Keratinocyte (primary cell): ENCODE data around the gene PAPPA2. TPM values are rescaled to one million over a fixed set of nuclear protein-coding genes. Genes with fewer than 3 reads are reported as not detected.

ENCODE experiments used
- DNase-seq: peaks from one replicate; pipeline ENCODE4 v3.0.0-alpha.2; 2011; ENCODE audit warnings: low read depth, missing footprints, low spot score
- FAIRE-seq: peaks from 2 replicates; lab custom pipeline; 2011; peaks lifted over from hg19 to GRCh38; lab: Jason Lieb, UNC
- H2AFZ ChIP-seq: 2 replicates; pipeline ENCODE4 v1.6.0; 2012; ENCODE audit warnings: low read length, control low read depth, inconsistent platforms; ENCODE audit not compliant: control insufficient read depth
- H3K27ac ChIP-seq: 2 replicates; pipeline ENCODE4 v1.5.1; 2011; ENCODE audit warnings: low read length; ENCODE audit not compliant: control insufficient read depth, insufficient read depth
- H3K27me3 ChIP-seq: 3 replicates; pipeline ENCODE4 v1.6.0; 2011; ENCODE audit warnings: low read length; ENCODE audit not compliant: control insufficient read depth, insufficient read depth; ENCODE audit errors: extremely low read depth
- H3K36me3 ChIP-seq, 2 experiments: 2 replicates in 1 of 2; 3 replicates in 1 of 2; pipeline ENCODE4 v1.5.1; 2011; ENCODE audit warnings: low read length in 2 of 2, mild to moderate bottlenecking in 1 of 2; ENCODE audit not compliant: control insufficient read depth in 2 of 2, insufficient read depth in 2 of 2; ENCODE audit errors: extremely low read depth in 1 of 2
- H3K4me1 ChIP-seq: 3 replicates; pipeline ENCODE4 v1.5.1; 2011; ENCODE audit warnings: low read length; ENCODE audit not compliant: control insufficient read depth, insufficient read depth; ENCODE audit errors: extremely low read depth
- H3K4me2 ChIP-seq: 3 replicates; pipeline ENCODE4 v1.6.0; 2011; ENCODE audit warnings: low read depth, low read length; ENCODE audit not compliant: control insufficient read depth, insufficient read depth; ENCODE audit errors: extremely low read depth
- H3K4me3 ChIP-seq, 3 experiments: fragments of 200-600 bp in 1 of 3; sonication (generic) in 1 of 3; 2 replicates in 2 of 3; 3 replicates in 1 of 3; pipeline ENCODE4 v1.5.1; 2011 to 2016; ENCODE audit warnings: low read length in 3 of 3, mild to moderate bottlenecking in 3 of 3, control low read depth in 2 of 3, inconsistent platforms in 1 of 3, low read depth in 1 of 3, mixed read lengths in 1 of 3, mixed run types in 1 of 3, moderate library complexity in 1 of 3; ENCODE audit not compliant: control insufficient read depth in 2 of 3, insufficient read depth in 2 of 3; ENCODE audit errors: extremely low read depth in 1 of 3
- H3K79me2 ChIP-seq: 2 replicates; pipeline ENCODE4 v1.6.0; 2012; ENCODE audit warnings: low read length; ENCODE audit not compliant: control insufficient read depth, insufficient read depth
- H3K9ac ChIP-seq: 3 replicates; pipeline ENCODE4 v1.6.0; 2011; ENCODE audit warnings: low read length; ENCODE audit not compliant: control insufficient read depth, insufficient read depth; ENCODE audit errors: extremely low read depth
- H3K9me1 ChIP-seq: 3 replicates; pipeline ENCODE4 v1.6.0; 2011; ENCODE audit warnings: low read length; ENCODE audit not compliant: control insufficient read depth, insufficient read depth; ENCODE audit errors: extremely low read depth
- H3K9me3 ChIP-seq: 2 replicates; pipeline ENCODE4 v1.5.1; 2012; ENCODE audit warnings: low read depth, low read length; ENCODE audit not compliant: control insufficient read depth
- H4K20me1 ChIP-seq: 3 replicates; pipeline ENCODE4 v1.6.0; 2011; ENCODE audit warnings: low read length; ENCODE audit not compliant: control insufficient read depth, insufficient read depth; ENCODE audit errors: extremely low read depth
- EZH2 ChIP-seq: IDR thresholded peaks from one replicate; pipeline ENCODE4 v1.6.1; 2012; ENCODE audit warnings: inconsistent platforms, mild to moderate bottlenecking, low read length, moderate library complexity
- dilution Hi-C: fragments of 300-500 bp; cut with MboI; formaldehyde crosslinking; loops from one replicate; pipeline ENCODE4 v1.7.0; 2020; ENCODE audit warnings: low sequenced_read_pairs; ENCODE audit not compliant: extremely low pct_ligation_motif_present
- polyA plus RNA-seq, 5 experiments: library from polyadenylated mRNA; depleted of rRNA in 3 of 5; stranded (reverse) in 3 of 5; stranded (forward) in 1 of 5; unstranded in 1 of 5; fragments of >200 nt; gene quantifications; 1 replicate in 1 of 5; 2 replicates in 3 of 5; 3 replicates in 1 of 5; pipeline versions ENCODE4 v1.2.1 to v1.2.3, GENCODE V29; 2011 to 2012; ENCODE audit warnings: missing spikeins in 2 of 5, low read depth in 1 of 5, low replicate concordance in 1 of 5
- TF ChIP-seq, protein P1 (sequence below), 3 experiments: IDR thresholded peaks in 1 of 3; conservative IDR thresholded peaks in 1 of 3; optimal IDR thresholded peaks in 1 of 3; 2 replicates in 2 of 3; 3 replicates in 1 of 3; pipeline versions ENCODE3 to v1.5.1; 2011; ENCODE audit warnings: low read length in 3 of 3, mild to moderate bottlenecking in 3 of 3, moderate library complexity in 2 of 3, control low read depth in 1 of 3, inconsistent platforms in 1 of 3; ENCODE audit not compliant: insufficient read depth in 2 of 3; ENCODE audit errors: extremely low read depth in 1 of 3

PAPPA2 gene
- polyA plus RNA-seq, 1 donor (not counting 4 experiments of a cell fraction or from before 2014, with no cell fraction given) = 0.07 TPM

GRCh38 chr1:176522310-176522845, 59.4 kb downstream of the PAPPA2 start:
- no peak for DNase-seq
- no peaks in the 10 kb centered on the region for H4K20me1 ChIP-seq
- dilution Hi-C loops = no loop called here

GRCh38 chr1:176529395-176530090, 66.6 kb downstream of the PAPPA2 start:
- FAIRE-seq = no peak
- dilution Hi-C loops = no loop called here
- no peak overlapping the region for H3K27ac ChIP-seq

More at GRCh38 chr1:176522310-176522845, 59.4 kb downstream of the PAPPA2 start:
- Histone ChIP-seq H3K9ac (no peak overlapping the region), H3K9me1 (no peaks in the 10 kb centered on the region), H3K4me3 (no peak overlapping the region), H3K4me1 (no peaks in the 10 kb centered on the region), H3K36me3 (no peaks in the 10 kb centered on the region), H3K79me2 (no peaks in the 10 kb centered on the region), H3K9me3 (no peaks in the 10 kb centered on the region), H3K4me2 (no peak overlapping the region), H2AFZ (no peak overlapping the region), H3K27me3 (peaks cover 8% of the 10 kb centered on the region), H3K27ac (no peak overlapping the region)
- FAIRE-seq = no peak
- no peak for TF ChIP-seq EZH2
- TF ChIP-seq, protein P1, sequence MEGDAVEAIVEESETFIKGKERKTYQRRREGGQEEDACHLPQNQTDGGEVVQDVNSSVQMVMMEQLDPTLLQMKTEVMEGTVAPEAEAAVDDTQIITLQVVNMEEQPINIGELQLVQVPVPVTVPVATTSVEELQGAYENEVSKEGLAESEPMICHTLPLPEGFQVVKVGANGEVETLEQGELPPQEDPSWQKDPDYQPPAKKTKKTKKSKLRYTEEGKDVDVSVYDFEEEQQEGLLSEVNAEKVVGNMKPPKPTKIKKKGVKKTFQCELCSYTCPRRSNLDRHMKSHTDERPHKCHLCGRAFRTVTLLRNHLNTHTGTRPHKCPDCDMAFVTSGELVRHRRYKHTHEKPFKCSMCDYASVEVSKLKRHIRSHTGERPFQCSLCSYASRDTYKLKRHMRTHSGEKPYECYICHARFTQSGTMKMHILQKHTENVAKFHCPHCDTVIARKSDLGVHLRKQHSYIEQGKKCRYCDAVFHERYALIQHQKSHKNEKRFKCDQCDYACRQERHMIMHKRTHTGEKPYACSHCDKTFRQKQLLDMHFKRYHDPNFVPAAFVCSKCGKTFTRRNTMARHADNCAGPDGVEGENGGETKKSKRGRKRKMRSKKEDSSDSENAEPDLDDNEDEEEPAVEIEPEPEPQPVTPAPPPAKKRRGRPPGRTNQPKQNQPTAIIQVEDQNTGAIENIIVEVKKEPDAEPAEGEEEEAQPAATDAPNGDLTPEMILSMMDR (optimal IDR thresholded peaks at IDR 0.05 in 1 of 3, IDR thresholded peaks at IDR 0.05 in 1 of 3, conservative IDR thresholded peaks at IDR 0.05 in 1 of 3; ENCODE audit: extremely low read depth in 1 of 3, insufficient read depth in 2 of 3, low read length in 3 of 3) = no peak

More at GRCh38 chr1:176529395-176530090, 66.6 kb downstream of the PAPPA2 start:
- Histone ChIP-seq H3K27me3 (no peaks in the 10 kb centered on the region), H4K20me1 (no peaks in the 10 kb centered on the region), H2AFZ (no peak overlapping the region), H3K9ac (no peak overlapping the region), H3K79me2 (no peaks in the 10 kb centered on the region), H3K4me2 (no peak overlapping the region), H3K9me3 (no peaks in the 10 kb centered on the region), H3K4me1 (no peaks in the 10 kb centered on the region), H3K4me3 (no peak overlapping the region), H3K9me1 (no peaks in the 10 kb centered on the region), H3K36me3 (no peaks in the 10 kb centered on the region)
- DNase-seq = no peak
- TF ChIP-seq, protein P1 (optimal IDR thresholded peaks at IDR 0.05 in 1 of 3, IDR thresholded peaks at IDR 0.05 in 1 of 3, conservative IDR thresholded peaks at IDR 0.05 in 1 of 3; ENCODE audit: extremely low read depth in 1 of 3, insufficient read depth in 2 of 3, low read length in 3 of 3) = no peak
- TF ChIP-seq EZH2 = no peak
